NCI-H345 treated with DMSO at 0.1 percent for 48 hours (cell line): ENCODE measurements around the gene PLA2G3.
"Not testable (repeated sequence)": the region's sequence is repeated elsewhere in the genome, so short reads cannot be mapped to it uniquely, and the experiment has no call there.

Source experiments
- DNase-seq: peaks from one replicate; lab custom pipeline; 2025; ENCODE audit not compliant: unreplicated experiment; lab: John Stamatoyannopoulos, UW

The PLA2G3 gene

DNA sequence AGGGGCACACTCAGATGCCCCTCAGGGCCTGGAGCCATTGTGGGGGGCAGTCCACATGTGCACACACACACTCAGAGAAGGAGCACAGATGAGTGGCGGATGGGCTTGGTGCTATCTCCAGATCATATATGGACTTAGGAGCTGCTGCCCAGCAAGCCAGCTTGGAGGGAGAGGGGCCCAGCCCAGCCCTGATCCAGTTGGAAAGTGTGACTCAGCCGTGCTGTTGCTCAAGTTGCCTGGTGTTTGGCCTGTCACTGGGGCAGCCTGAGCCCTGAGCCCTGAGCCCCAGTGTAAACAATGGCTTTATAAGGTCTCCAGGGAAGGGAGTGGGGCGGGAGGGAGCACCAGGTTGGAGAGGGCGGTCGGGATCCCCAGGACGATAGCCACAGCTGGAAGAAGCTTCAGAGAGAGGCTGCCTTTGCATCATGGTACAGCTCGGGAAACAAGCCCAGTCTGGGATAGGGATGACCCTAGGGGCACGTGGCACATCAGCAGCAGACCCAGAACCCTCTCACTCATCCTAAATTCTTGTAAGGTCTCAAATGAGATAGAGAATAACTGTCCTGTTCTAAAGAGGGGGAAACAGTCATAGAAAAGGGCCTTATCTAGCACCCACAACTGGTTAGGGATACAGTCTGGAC is 37.7 kb downstream of the PLA2G3 start:
- no peak for DNase-seq

DNA sequence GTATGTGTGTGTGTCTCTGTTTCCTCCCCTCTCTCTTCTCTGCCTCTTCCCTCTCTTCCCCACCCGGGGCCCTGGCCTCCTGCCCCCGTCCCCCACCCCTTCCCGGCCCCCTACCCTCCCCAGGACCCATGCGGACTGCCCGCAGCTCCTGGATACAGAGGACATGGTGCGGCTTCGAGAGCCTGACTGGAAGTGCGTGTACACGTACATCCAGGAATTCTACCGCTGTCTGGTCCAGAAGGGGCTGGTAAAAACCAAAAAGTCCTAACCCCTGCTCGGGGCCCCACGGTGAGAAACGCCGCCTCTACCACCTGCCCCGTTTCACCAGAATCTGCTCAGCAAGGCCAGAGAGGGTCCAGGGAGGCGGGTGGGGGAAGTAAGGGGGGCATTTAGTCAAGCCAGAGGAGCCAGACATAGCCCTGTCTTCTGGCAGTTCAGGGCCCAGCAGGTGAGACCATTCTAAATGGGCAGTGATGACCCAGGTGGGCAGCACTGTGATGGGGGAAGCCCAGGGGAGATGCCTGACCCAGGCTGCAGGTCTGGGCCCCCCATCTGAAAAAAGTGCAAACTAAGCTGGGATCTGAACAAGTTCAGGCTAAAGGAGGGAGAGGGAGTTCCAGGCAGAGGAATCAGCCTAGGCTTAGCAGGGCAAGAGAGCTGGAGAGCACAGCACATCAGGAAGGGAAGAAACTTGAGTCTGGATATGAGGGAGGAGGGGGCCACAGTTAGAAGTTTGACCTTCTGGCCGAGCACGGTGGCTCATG is 39.4 kb downstream of the PLA2G3 start:
- no peak for DNase-seq

DNA sequence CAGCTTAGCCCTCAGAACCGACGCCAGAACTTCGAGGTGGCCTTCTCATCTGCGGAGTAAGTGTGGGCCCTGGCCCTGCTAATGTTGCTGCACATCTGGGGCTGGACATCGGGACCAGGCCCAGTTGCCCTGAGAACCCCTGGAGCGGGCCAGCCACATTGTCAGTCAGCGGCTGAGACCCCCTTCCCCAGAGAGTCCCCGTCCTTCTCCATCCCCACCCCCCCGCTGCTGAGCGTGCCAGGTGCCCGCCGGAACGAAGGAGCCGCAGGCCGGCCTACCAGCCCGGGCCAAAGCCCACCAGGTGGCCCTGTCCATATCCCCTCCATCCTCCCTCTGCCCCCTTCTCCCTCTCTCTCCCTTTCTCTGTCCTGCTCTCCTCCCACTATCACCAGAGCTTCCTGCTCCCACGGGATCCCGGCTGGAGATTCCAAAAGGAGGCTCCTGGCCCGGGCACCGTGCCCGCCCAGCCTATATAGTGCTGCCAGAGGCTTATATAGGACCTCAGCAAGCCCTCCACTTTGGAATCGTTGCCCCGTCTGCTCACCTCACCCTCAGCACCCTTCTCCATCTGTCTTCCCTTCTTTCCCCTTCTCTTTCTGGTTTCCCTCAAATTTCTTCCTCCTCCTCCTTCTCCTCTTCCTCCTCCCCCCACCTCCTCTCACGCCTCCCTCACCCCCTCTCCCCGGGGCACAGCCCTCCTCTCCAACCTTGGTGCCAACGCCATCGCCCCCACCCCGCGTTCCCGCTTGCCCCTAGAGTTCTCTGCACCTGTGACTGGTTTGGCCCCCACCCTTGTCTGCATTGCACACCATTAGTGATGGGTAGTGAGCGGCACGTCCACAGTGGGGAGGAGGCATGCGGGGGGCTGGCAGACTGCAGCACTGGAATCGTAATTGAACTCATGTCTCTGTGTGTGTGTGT is 40.2 kb downstream of the PLA2G3 start:
- DNase-seq, result no peak

DNA sequence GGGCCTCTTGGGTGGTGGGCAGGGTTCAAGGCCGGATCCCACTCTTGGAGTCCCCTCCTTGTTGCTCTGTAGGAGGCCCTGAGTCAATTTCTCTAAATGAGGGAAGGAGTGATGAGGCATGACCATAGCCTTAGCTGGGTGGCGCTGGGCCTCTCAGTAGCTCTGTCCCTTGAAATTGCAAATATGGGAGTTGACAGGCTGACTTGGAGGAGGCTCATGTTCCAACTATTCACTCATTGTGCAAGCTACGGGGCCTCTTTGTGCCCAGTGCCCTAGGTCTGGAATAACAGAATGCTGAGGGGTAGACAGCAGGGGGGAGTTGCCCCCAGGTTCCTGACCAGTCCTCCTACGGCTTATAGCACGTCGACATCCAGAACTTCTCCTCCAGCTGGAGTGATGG is 40.9 kb downstream of the PLA2G3 start:
- DNase-seq, result no peak

DNA sequence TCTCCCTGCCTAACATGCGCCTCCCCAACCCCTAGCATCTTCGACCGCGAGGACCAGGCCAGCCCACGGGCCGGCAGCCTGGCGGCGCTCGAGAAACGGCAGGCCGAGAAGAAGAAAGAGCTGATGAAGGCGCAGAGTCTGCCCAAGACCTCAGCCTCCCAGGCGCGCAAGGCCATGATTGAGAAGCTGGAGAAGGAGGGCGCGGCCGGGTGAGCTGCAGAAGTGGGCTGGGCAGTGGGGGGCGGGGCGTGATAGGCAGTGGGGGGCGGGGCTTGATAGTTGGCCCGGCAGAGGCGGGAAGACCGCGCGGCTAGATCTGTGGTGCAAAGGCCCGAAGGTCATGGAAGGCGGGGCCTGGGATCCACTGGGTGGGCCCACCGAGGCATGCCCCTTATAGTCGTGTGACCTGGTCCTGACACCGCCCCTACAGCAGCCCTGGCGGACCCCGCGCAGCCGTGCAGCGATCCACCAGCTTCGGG is 41.6 kb downstream of the PLA2G3 start:
- no peak for DNase-seq

DNA sequence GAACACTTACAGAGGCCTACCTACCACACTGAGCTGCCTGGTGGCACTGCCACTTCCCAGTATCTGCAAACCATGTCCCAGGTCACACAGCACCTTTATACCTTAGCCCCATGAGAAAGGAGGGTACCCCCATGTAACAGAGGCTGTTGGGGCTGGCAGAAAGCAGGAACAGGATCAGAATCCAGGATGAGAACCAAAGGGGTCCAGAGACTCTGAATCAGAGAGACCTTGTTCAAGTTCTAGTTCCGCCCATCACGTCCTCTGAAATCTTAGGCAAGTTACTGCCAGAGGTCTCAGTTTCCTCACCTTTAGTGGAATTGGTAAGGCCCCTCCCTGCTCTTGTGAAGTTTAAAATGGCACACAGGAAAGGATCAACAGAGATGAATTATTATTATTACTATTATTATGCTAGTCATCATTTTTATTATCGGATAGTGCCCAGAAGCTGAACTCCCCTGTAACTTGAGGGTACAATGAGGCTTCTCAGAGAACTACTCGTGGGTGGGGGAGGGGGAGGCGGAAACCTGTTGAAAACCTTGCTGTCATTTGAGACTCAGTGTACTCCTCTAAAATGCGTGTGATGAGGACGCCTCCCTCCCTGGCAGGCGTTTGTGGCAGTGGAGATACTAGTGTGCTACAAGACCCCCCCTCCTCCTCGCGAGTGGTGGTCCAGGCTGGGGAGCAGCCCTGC is 42.2 kb downstream of the PLA2G3 start:
- DNase-seq, result no peak

DNA sequence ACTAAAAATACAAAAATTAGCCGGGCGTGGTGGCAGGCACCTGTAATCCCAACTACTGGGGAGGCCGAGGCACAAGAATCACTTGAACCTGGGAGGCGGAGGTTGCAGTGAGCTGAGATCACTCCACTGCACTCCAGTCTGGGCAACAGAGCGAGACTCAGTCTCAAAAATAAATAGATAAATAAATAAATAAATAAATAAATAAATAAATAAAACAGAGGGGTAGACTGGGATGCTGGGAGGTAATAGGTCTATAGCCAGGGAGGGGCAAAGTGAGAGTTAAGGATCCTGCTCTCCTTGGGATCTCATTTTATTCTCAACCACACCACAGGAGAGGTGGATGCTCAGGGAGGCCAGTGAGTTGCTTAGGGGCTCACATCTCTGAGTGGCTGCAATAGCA is 42.8 kb downstream of the PLA2G3 start:
- not testable (repeated sequence) for DNase-seq

DNA sequence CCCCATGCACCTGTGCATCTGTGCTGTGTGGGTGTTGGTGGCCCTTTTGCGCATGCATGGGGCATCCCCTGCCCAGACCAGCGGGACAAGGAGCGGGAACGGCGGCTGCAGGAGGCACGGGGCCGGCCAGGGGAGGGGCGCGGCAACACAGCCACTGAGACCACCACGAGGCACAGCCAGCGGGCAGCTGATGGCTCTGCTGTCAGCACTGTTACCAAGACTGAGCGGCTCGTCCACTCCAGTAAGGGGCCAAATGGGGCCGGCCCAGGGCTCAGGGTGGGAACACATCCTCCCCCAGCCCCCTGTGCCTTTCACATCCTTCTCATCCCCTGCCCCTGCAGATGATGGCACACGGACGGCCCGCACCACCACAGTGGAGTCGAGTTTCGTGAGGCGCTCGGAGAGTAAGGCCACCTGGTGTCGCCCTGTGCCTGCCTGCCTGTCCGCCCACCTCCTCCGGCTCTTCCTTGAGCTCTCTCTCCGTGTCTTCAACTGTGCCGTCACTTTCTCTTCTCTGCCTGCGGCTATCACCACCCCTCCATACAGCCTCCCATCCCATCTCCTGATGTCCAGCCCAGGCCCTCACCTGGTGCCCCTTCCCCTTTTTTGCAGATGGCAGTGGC is 43.5 kb downstream of the PLA2G3 start:
- no peak for DNase-seq

DNA sequence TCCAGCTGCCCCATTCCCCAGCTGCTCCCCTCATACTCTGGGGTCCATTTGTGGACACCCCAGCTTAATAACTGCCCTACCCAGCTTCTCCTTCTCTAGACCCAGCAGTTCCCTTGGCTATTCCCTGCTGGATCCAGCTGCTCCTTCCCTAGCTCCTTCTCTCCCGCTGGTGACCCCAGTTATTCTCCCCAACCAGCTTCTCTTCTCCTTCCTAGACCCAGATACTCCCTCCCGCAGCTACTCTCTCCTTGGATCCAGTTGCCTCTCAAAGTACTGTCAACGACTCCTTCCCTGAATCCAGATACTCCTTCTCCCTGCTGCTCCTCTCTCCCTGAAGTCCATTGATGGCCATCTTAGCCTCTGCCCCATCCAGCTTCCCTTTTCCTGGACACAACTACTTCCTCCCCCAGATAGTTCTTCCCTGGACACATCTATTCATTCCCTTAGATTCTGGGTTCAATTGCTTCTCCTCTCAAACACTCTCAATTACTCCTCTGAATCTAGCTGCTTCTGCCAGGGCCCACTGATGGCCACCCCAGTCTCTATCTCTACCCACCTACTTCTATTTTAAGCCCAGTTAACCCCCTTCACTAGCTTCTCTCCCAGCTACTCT is 44.6 kb downstream of the PLA2G3 start:
- no peak for DNase-seq

DNA sequence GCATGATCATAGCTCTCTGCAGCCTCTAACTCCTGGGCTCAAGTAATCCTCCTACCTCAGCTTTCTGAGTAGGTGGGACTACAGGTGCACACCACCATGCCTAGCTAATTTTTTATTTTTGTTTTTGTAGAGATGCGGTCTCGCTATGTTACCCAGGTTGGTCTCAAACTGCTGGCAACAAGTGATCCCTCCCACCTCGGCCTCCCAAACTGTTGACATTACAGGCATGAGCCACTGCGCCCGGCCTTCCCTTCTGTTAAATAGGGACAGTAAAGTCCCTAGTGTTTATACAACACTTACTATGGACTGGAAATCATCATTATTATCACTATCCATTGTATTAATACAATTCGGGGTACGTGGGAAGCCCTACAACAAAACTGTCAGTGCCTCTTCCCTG is 45.6 kb downstream of the PLA2G3 start:
- no peak for DNase-seq

DNA sequence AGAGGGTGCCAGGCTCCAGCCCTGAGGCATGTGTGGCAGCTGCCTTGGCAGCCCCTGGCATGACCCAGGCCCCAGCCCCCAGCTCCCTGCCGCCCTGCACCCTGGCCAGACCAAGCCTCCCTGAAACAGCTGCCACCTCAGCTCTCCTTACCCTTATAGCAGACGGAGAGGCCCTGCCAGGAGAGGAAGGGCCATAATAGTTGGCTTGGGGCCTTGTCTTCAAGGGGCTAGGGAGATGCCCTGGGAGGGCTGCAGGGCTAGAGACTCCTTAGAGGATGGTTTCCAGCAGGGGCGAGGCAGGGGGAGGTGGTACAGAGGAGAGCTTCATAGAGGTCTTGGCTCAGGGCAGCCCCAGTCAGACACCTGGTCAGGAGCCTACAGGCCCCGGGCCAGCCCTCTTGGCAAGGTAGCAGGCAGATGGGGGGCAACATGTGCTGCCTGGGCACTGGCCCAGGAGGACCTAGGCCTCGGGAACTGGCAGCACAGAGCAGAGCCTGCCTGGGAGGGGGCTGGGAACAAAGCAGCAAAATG is 46.2 kb downstream of the PLA2G3 start:
- no peak for DNase-seq

DNA sequence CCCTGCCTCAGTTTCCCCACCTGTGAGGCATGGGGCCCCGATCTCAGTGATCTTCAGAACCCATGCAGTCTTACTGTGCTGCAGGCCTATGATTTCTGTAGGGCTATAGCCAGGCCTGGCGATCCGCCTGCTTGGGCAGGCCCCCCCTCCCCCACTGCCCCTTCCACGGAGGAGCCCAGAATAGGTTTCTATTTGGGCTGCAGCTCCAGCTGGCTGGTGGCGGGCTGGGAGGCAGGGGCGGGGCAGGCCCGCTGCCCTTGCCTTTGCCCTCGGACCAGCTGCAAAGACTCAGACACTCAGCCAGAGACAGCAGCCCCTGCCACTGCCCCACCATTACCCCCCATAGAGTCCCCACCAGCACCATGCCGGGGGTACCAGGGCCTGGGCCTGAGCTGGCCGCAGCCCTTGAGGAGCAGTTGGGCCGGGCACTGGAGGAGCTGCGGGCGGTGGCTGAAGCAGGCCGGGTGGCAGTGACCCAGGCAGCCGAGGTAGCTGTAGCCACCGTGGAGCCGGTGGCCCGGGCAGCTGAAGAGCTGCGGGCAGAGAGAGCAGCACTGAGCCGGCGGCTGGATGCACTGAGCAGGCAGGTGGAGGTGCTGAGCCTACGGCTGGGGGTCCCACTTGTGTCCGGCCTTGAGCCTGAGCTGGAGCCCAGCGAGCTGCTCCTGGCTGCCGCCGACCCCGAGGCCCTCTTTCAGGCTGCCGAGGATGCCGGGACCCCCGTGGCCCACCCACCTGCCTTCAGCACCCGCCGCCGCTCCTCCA is 47.0 kb downstream of the PLA2G3 start:
- DNase-seq, result no peak

DNA sequence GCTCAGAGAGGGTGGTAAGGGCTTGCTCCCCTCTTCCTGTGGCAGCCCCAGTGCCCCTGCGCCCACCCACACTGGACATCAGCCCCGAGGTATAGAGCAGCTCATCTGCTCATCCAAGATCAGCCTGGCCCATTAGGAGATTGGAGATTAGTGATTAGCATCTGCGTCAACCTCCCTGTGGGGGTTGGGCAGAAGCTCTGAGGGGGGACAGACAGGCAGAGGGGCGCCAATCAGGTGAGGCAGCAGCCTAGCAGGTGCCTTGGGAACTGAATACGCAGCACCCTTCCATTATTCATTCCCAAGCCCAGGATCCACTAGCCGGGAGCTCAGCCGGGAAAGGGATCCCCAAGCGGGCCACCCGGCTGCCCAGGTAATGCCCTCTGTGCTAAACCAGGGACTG is 48.1 kb downstream of the PLA2G3 start:
- no peak for DNase-seq

DNA sequence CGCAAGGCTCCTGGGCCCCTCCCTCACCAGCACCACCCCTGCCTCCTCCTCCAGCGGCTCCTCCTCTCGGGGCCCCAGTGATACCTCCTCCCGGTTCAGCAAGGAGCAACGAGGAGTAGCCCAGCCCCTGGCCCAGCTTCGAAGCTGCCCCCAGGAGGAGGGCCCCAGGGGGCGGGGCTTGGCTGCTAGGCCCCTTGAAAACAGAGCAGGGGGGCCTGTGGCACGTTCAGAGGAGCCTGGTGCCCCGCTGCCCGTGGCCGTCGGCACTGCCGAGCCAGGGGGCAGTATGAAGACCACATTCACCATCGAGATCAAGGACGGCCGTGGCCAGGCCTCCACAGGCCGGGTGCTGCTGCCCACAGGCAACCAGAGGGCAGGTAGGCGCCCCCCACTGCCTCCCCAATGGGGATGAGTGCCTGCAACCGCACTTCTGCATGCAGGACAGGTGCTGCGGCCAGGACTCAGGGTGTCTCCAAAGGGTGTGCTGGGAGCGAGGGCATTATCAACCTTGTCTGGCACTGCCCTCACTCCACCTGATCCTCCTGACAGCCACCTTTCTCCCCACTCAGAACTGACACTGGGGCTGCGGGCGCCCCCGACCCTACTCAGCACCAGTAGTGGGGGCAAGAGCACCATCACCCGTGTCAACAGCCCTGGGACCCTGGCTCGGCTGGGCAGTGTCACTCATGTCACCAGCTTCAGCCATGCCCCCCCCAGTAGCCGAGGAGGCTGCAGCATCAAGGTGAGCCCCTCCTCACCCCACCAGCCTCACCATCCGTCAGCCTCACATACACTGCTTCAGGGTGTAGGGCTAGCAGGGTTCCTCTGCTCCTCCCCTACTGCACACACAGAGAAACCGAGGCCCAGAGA is 49.0 kb downstream of the PLA2G3 start:
- DNase-seq, result no peak

DNA sequence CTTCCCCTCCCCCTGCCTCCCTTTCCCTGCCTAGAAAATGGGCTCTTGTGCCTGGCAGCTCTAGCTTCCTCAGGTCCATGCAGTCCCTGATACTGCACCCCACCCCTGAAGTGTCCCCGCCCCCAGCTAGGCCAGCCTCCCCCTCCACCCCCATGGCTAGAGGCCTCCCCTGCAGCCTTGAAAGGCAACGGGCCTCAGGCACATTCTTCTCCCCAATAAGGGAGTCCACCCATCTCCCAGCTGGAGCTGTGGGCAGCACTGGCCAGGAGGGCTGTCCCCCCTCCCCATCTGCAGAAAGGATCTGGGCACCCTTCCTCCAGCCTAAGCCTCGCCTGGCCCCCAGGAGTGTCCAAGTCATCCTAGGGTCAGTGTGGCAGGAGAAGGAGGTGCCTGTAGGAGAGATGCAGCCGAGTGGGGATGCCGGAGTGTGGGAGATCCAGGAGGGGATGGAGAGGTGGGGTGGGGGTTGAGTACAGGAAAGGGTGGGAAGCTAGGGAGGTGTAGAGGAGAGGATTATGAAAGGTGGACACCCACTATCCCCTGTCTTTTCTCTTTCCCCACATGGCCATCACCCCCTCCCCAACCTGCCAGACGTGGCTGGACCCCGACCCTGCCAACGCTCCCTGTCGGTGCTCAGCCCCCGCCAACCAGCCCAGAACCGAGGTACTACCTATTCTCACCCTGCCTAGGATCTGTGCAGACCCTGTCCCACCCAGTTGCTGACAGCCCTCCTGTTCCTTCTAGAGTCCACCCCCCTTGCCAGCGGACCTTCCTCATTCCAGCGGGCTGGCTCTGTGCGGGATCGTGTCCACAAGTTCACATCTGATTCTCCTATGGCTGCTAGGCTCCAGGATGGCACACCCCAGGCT is 49.9 kb downstream of the PLA2G3 start:
- DNase-seq, result no peak

DNA sequence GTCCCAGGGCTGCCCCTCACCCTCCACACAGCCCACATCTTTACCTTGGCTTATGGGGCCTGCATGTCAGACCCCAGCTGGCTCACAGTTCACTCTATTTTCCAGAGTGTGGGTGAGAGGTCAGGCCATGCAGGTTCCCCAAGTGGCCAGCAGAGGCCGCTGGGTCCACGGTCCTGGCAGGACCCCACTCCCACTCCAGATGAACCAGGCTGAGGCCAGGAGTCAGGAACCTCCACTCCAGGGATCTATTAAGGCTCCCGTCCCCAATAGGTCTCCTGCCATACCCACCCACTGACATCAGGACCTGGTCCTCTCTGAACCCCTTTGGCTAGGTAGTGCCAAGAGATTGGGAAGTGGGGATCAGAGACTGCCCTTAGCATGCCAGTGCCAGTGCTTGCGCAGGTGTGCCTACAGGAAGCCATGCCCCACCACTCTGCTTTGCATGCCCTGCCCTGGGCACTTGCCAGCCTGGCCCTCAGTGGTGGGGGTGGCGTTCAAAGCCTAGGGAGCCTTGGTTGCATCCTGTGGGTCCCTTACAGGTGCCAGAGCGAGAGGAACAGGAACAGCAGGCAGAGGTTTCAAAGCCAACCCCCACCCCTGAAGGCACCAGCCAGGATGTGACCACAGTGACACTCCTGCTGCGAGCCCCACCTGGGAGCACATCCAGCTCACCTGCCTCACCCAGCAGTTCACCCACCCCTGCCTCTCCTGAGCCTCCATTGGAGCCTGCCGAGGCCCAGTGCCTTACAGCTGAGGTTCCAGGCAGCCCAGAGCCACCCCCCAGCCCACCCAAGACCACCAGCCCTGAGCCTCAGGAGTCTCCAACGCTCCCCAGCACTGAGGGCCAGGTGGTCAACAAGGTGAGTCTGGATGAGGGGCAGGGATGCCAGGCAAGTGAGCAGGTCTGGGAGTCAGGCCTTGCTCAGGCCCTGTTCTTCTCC is 50.9 kb downstream of the PLA2G3 start:
- DNase-seq, result no peak
